Neural progenitor cell (in vitro differentiated cells): Measurements from ENCODE around the gene GLRX3. TPM values are rescaled to one million over a fixed set of nuclear protein-coding genes. Genes with fewer than 3 reads are reported as not detected.

Source experiments
- DNase-seq: peaks from one replicate; pipeline ENCODE4 v3.0.0-alpha.2; 2016; ENCODE audit warnings: low spot score
- H2AFZ ChIP-seq: fragments of 200-600 bp; sonication (generic); replicated peaks from 2 replicates; pipeline ENCODE4 v1.6.1; 2016; ENCODE audit warnings: antibody characterized with exemption
- H3F3A ChIP-seq: fragments of 200-600 bp; sonication (generic); 2 replicates; pipeline ENCODE4 v1.6.1; 2016; ENCODE audit warnings: antibody characterized with exemption, low read depth
- H3K27ac ChIP-seq: fragments of 200-600 bp; sonication (generic); 2 replicates; pipeline ENCODE4 v1.5.1; 2016; ENCODE audit warnings: mild to moderate bottlenecking
- H3K27me3 ChIP-seq: fragments of 200-600 bp; sonication (generic); 2 replicates; pipeline ENCODE4 v1.6.1; 2016; ENCODE audit warnings: mild to moderate bottlenecking, moderate library complexity
- H3K36me3 ChIP-seq: fragments of 200-600 bp; sonication (generic); 2 replicates; pipeline ENCODE4 v1.5.1; 2016
- H3K4me1 ChIP-seq: fragments of 200-600 bp; sonication (generic); 2 replicates; pipeline ENCODE4 v1.6.1; 2016; ENCODE audit warnings: mixed run types
- H3K4me2 ChIP-seq: fragments of 200-600 bp; sonication (generic); 2 replicates; pipeline ENCODE4 v1.6.1; 2016
- H3K4me3 ChIP-seq: fragments of 200-600 bp; sonication (generic); 2 replicates; pipeline ENCODE4 v1.5.1; 2016
- H3K79me2 ChIP-seq: fragments of 200-600 bp; sonication (generic); 2 replicates; pipeline ENCODE4 v1.6.1; 2016; ENCODE audit warnings: low read depth
- H3K9ac ChIP-seq: fragments of 200-600 bp; sonication (generic); 2 replicates; pipeline ENCODE4 v1.6.1; 2016
- H3K9me3 ChIP-seq: fragments of 200-600 bp; sonication (generic); 2 replicates; pipeline ENCODE4 v1.5.1; 2016; ENCODE audit warnings: low read depth
- H4K20me1 ChIP-seq: fragments of 200-600 bp; sonication (generic); 2 replicates; pipeline ENCODE4 v1.6.1; 2016; ENCODE audit warnings: low read depth
- H3K27ac Mint-ChIP-seq: 3 replicates; pipeline ENCODE4 v1.8.0; 2021; ENCODE audit warnings: mixed read lengths
- H3K27me3 Mint-ChIP-seq: 2 replicates; pipeline ENCODE4 v1.8.0; 2022; ENCODE audit warnings: low read depth, mild to moderate bottlenecking, inconsistent platforms, moderate library complexity, mixed read lengths; ENCODE audit not compliant: insufficient read depth
- H3K36me3 Mint-ChIP-seq: 3 replicates; pipeline ENCODE4 v1.8.0; 2021; ENCODE audit warnings: mixed read lengths
- H3K4me1 Mint-ChIP-seq: 3 replicates; pipeline ENCODE4 v1.8.0; 2021; ENCODE audit warnings: mixed read lengths
- H3K4me3 Mint-ChIP-seq: 3 replicates; pipeline ENCODE4 v1.8.0; 2021; ENCODE audit warnings: mild to moderate bottlenecking, moderate library complexity, mixed read lengths
- H3K9me3 Mint-ChIP-seq: 3 replicates; pipeline ENCODE4 v1.8.0; 2020; ENCODE audit warnings: mixed read lengths
- EZH2 ChIP-seq: fragments of 200-600 bp; sonication (generic); IDR thresholded peaks from 2 replicates; pipeline ENCODE4 v1.6.1; 2017; ENCODE audit warnings: antibody characterized with exemption, mild to moderate bottlenecking, moderate library complexity
- EZH2phosphoT487 ChIP-seq: fragments of 200-600 bp; sonication (generic); IDR thresholded peaks from 2 replicates; pipeline ENCODE4 v1.6.1; 2017; ENCODE audit warnings: antibody characterized with exemption
- total RNA-seq: library from RNA; depleted of rRNA; stranded (reverse); fragments of >200 nt; gene quantifications from 2 replicates; pipeline ENCODE4 v1.2.3, GENCODE V29; 2015; ENCODE audit warnings: low replicate concordance
- TF ChIP-seq, protein P1 (sequence below): fragments of 200-600 bp; sonication (generic); IDR thresholded peaks from 2 replicates; pipeline ENCODE4 v1.5.1; 2017; ENCODE audit warnings: antibody characterized with exemption, mild to moderate bottlenecking

GLRX3 gene
- total RNA-seq, 1 donor from 2014 or later: 182 TPM

DNA sequence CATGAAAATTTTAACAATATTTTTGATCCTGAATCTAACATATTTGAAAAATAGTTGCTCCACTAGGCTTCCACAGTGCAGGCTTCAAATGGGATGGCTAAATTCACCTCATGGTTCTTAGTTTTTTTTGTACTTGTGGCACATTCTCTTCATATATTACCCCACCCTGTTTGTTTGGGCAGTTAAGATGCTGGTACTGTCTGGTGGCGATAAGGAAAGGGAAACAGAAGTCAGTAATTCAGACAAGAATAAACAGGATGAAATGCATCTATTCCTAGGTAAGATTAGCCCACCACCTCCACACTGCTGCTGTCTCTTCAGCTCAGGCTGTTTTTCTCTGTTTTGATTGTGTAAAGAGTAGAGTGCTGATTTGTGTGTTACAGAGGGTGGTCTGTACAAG, 44.2 kb downstream of the GLRX3 start:
- Histone ChIP-seq H3K27ac (no peak overlapping the region), H3K9ac (no peak overlapping the region), H4K20me1 (peaks cover 2% of the 10 kb centered on the region), H3K4me1 (peaks cover 4% of the 10 kb centered on the region), H3K79me2 (no peaks in the 10 kb centered on the region), H3F3A (no peaks in the 10 kb centered on the region), H3K36me3 (peaks cover 7% of the 10 kb centered on the region), H3K4me3 (no peak overlapping the region), H3K4me2 (no peak overlapping the region), H3K9me3 (no peaks in the 10 kb centered on the region), H3K27me3 (no peaks in the 10 kb centered on the region), H2AFZ (no peak overlapping the region)
- no peaks in the 10 kb centered on the region for H3K9me3 Mint-ChIP-seq
- TF ChIP-seq, protein P1, sequence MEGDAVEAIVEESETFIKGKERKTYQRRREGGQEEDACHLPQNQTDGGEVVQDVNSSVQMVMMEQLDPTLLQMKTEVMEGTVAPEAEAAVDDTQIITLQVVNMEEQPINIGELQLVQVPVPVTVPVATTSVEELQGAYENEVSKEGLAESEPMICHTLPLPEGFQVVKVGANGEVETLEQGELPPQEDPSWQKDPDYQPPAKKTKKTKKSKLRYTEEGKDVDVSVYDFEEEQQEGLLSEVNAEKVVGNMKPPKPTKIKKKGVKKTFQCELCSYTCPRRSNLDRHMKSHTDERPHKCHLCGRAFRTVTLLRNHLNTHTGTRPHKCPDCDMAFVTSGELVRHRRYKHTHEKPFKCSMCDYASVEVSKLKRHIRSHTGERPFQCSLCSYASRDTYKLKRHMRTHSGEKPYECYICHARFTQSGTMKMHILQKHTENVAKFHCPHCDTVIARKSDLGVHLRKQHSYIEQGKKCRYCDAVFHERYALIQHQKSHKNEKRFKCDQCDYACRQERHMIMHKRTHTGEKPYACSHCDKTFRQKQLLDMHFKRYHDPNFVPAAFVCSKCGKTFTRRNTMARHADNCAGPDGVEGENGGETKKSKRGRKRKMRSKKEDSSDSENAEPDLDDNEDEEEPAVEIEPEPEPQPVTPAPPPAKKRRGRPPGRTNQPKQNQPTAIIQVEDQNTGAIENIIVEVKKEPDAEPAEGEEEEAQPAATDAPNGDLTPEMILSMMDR: no peak
- TF ChIP-seq EZH2: no peak
- TF ChIP-seq EZH2phosphoT487: no peak
- no peak overlapping the region for H3K4me3 Mint-ChIP-seq
- H3K36me3 Mint-ChIP-seq: peaks cover 29% of the 10 kb centered on the region
- H3K4me1 Mint-ChIP-seq: no peaks in the 10 kb centered on the region
- DNase-seq: no peak
- no peak overlapping the region for H3K27ac Mint-ChIP-seq
- peaks cover 3% of the 10 kb centered on the region for H3K27me3 Mint-ChIP-seq

DNA sequence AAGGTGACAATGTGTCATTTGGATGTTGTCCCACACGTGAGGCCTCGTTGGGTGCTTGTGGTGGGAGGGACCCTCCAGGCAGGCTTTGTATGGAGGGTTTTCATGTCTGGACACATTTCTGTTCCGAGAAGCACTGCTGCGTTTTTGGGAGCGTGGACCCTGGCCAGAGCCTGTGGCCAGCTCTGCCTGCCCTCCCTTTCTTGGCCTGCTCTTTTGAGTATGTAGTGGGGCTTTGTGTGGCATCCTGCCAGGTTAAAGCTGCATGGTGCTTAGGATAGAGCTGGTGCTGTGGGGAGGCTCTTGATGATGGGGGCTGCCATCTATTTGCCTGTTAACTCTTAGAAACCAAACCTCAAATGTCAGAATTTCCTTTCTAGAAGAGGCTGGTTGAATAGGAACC, 45.7 kb downstream of the GLRX3 start:
- Histone ChIP-seq H3K27ac (no peak overlapping the region), H4K20me1 (peaks cover 2% of the 10 kb centered on the region), H3K4me2 (no peak overlapping the region), H3K36me3 (peaks cover 7% of the 10 kb centered on the region), H3K4me1 (peaks cover 4% of the 10 kb centered on the region), H2AFZ (no peak overlapping the region), H3K4me3 (no peak overlapping the region), H3K79me2 (no peaks in the 10 kb centered on the region), H3K9me3 (no peaks in the 10 kb centered on the region), H3F3A (no peaks in the 10 kb centered on the region), H3K27me3 (no peaks in the 10 kb centered on the region), H3K9ac (no peak overlapping the region)
- no peaks in the 10 kb centered on the region for H3K4me1 Mint-ChIP-seq
- H3K9me3 Mint-ChIP-seq: no peaks in the 10 kb centered on the region
- H3K27me3 Mint-ChIP-seq: peaks cover 3% of the 10 kb centered on the region
- H3K4me3 Mint-ChIP-seq: no peak overlapping the region
- peaks cover 32% of the 10 kb centered on the region for H3K36me3 Mint-ChIP-seq
- TF ChIP-seq, protein P1: no peak
- TF ChIP-seq EZH2phosphoT487: no peak
- no peak for TF ChIP-seq EZH2
- no peak overlapping the region for H3K27ac Mint-ChIP-seq
- DNase-seq: no peak

GRCh38 chr10:130185591-130185990, 49.4 kb downstream of the GLRX3 start:
- H3K4me1 Mint-ChIP-seq: no peaks in the 10 kb centered on the region
- no peaks in the 10 kb centered on the region for H3K4me1 ChIP-seq
- H3K4me3 ChIP-seq: no peak overlapping the region
- no peak for DNase-seq
- no peaks in the 10 kb centered on the region for H3K27me3 ChIP-seq
- H3K27ac ChIP-seq: no peak overlapping the region
- H4K20me1 ChIP-seq: no peaks in the 10 kb centered on the region
- H3K27ac Mint-ChIP-seq: no peak overlapping the region
- H3F3A ChIP-seq: no peaks in the 10 kb centered on the region
- H3K9ac ChIP-seq: no peak overlapping the region
- peaks cover 5% of the 10 kb centered on the region for H3K27me3 Mint-ChIP-seq
- no peaks in the 10 kb centered on the region for H3K79me2 ChIP-seq
- TF ChIP-seq, protein P1: no peak
- TF ChIP-seq EZH2phosphoT487 (no peak), EZH2 (no peak)
- no peaks in the 10 kb centered on the region for H3K9me3 ChIP-seq
- no peak overlapping the region for H3K4me2 ChIP-seq
- peaks cover 22% of the 10 kb centered on the region for H3K36me3 Mint-ChIP-seq
- H3K9me3 Mint-ChIP-seq: no peaks in the 10 kb centered on the region
- no peak overlapping the region for H3K4me3 Mint-ChIP-seq
- H3K36me3 ChIP-seq: peaks cover under 1% of the 10 kb centered on the region
- no peak overlapping the region for H2AFZ ChIP-seq
